RKO (cell line): ENCODE results near the gene BRMS1.
"Not testable (repeated sequence)": the region's sequence is repeated elsewhere in the genome, so short reads cannot be mapped to it uniquely, and the experiment has no call there.

ENCODE experiments used
- DNase-seq: peaks from one replicate; pipeline ENCODE4 v3.0.0-alpha.2; 2016; ENCODE audit warnings: low spot score

The BRMS1 gene

DNA sequence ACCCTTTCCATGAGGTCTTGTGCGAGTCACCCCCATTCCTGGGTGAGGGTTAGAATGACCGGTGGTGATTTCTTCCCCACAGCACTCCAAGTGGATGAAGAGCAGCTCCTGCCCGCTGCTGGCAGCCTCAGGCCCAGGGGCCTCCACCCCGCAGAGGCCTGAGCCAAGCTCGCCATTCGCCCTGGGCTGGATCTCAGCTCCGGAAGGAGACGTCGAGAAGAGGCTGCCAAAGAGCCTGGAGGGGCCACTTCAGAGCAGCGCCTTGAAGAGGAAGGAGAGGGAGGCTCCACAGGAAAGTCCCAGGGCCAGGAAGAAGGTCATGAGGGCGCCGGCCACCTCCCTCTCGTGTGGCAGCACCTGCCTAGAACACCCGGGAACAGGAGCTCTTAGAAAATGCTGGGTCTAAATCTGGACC is 18.3 kb upstream of the BRMS1 start:
- DNase-seq = no peak

DNA sequence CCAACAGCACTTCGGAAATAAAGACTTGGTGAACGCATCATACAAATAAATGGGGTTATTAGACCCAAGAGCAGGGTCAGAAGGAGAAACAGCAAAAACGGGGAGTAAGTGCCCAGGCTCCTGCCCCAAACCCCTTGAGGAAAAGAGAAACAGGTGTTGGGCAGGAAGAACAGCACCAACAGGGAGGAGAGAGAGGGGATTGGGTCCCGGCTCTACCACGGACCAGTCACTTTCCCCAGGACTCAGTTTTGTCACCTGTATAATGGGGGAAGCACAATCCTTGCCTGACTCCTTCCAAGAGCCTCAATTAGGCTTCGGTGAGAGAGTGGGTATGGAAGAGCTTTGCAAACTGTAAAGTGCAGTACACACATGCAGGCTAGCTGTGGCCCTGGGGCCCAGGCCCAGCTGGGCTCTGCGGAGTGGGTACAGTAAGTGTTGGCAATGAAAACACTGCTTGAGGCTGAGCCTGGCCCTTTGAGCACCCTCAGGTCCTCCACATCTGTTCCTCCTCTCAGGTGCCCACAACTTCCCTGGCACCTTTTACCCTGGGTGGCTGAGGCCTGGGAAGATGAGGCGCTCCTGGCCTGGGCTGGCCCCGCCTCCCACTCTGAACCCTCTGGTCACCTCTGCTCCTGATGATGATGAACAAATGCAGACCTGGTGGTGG is 17.7 kb upstream of the BRMS1 start:
- DNase-seq = no peak

DNA sequence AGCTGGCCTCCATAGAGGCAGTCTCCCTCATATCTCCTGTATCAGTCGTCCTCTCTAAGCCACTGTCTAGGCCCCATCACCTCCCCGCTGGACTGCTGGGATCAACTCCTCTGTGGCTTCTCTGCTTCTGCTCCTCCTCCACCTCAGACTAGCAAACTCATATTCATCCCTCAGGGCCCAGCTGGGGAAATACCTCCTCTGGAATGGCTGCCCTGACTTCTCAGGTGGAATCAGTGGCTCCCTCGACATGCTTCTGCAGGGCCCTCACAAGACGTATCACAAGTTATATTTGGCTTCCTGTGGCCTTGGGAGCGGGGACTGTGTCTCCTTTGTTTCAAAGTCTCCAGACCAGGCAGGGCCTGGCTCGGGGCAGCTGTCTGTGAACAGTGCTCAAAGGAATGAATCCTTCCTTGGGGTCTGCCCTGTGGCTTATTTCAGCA is 16.6 kb upstream of the BRMS1 start:
- DNase-seq = no peak

DNA sequence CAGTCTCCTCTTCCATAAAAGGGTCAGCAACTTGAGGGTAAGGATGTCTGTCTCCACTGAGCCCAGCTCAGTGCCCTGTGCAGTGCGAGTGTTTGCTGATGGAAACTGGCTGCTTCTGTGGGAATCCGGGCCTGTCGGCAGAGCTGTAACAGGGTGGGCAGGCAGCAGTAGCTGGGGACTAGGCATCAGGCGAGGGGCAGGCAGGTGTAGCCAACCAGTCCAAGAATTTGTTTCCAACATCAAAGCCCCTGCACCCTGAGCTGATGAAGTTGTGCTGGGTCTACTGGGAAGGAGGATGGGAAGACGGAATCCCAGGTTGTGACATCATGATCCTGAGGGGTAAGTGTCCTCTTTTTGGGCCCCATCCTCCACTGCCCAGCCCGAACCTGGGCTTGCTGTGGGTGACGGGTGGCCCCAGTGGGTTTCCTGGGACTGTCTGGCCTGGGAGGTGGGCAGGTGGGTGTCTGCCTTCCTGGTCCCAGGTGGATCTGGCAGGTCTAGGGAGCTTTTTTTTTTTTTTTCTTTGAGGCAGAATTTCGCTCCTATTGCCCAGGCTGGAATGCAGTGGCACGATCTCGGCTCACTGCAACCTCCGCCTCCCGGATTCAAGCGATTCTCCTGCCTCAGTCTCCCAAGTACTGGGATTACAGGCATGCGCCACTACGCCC is 15.6 kb upstream of the BRMS1 start:
- DNase-seq = no peak

DNA sequence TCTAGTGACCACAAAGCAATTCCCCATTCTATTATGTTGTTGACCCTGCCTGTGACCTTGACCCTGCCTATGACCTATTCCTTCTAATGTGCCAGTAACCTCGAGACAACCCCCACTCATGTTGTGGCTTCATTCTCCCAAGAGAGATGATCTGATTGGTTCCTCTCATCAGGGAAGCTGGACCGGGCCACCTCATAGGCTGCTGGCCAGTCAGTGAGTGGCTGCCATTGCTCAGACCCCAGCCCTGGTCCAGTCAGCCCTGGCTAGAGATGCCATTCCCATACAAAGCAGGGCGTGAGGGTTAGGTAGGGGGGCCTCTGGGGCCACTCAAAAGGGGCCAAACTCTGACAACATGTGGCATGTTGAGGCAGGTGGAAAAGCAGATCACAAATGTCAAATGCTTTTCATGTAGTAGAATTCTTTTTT is 14.8 kb upstream of the BRMS1 start:
- no peak for DNase-seq

DNA sequence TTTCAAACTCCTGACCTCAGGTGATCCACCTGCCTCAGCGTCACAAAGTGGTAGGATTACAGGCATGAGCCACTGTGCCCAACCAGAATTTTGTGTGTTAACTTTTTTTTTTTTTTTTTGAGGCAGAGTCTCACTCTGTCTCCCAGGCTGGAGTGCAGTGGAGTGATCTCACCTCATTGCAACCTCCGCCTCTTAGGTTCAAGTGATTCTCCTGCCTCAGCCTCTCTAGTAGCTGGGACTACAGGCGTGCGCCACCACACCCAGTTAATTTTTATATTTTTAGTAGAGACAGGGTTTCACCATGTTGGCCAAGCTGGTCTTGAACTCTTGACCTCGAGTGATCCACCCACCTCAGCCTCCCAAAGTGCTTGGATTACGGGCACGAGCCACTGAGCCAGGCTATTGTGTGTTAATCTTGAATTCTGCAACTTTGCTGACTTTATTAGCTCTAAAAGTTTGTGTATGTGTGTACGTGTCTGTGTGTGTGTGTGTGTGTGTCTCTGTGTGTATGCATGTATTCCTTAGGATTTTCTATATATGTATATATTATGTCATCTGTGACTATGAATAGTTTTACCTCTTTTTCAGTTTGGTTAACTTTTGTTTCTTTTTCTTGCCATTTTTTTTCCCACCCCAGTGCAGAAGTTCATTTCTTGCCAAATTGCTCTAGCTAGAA is 5.8 kb upstream of the BRMS1 start:
- DNase-seq = not testable (repeated sequence)

DNA sequence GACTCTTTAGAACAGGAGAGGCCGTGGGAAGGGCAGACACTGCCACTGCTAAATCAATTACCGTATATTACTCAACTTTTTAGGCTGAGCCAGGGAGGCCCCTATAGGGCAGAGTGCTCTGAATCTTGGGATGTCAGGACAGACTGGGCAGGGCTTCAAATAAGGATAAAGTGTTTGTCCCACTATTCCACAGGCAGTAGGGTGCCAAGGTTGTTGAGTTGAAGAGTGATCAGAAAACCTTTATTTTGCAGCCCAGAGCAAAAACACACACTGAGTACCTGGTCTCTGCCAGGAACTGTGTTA is 4.1 kb upstream of the BRMS1 start:
- no peak for DNase-seq

DNA sequence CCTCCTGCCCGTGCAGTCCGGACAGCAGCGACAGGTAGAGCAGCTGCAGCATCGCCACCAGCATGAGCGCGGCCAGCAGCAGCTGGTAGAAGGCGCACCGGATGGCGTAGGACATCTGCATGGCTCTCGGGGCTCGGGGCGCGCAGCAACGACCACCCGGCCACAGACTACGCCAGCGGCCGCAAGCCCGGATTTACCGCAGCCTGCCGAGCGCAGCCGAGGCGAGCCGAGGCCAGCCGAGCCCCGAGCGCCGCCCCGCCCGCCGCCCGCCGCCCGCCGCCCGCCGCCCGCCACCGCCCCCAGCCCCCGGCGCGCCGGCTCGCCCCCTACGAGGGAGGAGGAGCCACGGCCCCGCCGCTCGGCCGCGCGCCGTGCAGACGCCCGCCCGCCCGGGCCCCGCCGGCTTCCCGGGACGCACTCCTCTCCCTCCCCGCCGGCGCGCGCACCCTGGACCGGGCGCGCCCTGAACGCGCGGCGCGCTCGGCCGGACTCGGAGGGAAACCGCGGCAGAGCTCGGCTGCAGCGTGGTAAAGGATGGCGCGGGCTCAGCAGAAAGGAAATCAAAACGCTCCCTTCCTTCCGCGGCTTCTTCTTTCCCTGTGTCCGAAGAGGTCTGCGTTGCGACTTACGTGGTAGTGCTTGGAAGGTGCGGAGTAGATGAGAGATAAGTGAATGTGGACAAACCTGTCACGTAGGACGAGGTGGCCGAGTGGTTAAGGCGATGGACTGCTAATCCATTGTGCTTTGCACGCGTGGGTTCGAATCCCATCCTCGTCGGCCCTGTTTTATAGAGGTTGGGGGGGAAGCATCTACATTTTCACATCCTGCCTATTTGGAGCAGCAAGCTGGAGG is 2.7 kb upstream of the BRMS1 start, which contains the start of gene B4GAT1:
Gene B4GAT1, minus strand, starts transcription at position 205 of the 852 bp plus-strand sequence. Its CDS starts 84 bp downstream, at position 121.
- peak; percentile 84 for DNase-seq

DNA sequence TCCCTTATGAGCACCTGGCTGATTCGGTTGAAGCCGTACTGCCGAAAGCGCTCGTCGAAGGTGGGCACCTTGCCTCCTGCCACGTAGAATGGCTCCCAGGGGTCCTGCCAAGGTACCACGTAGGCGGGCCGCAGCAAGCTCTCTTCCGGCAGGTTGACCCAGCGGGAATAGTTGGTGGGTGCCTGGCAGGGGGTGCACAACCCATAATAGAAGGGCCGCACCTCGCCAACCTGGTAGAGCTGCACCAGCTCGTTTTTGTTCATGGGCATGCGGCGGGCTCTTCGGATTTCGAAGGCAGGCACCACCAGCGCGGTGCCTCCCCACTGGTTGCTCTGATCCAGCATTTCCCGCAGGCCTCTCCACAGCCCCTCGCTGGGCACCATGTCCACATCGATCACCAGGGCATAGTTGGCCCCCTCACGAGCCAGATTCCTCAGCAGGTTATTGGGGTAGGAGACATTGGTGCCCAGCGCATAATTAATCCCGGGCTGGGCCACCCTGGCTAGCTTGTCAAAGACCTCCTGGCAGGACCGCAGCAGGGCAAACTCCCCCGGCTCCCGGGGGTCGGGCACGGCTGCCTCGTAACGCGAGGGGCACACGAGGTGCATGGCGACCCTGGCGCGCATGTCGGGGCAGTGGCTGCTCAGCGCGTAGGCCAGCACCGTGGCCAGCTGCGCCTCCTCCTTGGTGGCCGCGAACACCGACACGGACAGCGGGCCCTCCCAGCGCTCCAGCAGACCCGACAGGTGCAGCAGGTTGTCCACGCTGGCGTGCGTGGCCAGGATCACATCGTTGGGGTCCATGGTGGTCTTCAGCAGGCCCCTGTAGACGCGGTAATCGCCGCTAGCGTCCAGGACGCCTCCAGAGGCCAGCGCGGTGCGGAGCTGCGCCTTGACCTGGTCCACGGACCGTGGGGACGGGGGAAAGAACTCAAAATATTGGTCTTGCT is 1.8 kb upstream of the BRMS1 start:
- DNase-seq = no peak

DNA sequence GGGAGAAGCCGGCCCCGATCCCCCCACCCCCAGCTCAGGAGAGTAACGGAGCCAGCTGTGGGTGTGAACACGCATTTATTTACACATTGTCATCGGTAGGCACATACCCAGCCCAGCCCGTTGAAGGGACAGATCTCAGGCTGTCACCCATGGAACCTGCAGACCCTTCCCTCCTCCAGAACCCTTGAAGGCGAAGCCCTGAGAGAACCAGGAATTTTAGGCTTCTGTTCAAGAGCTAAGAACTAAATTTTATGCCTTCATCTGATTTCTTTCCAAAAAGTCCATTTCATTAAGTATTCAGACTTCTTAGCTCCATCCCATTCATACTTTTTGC is 379 bp upstream of the BRMS1 start:
- DNase-seq = no peak

DNA sequence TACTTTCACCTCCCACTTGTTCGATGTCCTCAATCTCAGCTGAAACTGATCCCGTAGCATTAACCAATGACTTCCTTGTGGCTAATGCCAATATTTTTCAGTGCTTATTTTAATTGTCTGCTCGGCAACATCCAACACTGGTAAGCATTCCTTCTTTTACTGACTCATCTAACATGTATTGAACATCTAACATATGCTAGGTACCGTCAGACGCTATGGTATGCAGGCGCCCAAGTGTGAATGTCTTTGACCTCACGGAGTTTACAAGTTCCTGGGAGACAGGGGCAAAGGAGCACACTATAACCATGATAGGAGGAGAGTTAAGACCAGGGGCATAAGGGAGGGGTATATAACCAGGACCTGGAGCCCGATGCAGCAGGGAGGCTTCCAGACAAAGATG is 1.7 kb downstream of the BRMS1 start:
- DNase-seq = no peak

DNA sequence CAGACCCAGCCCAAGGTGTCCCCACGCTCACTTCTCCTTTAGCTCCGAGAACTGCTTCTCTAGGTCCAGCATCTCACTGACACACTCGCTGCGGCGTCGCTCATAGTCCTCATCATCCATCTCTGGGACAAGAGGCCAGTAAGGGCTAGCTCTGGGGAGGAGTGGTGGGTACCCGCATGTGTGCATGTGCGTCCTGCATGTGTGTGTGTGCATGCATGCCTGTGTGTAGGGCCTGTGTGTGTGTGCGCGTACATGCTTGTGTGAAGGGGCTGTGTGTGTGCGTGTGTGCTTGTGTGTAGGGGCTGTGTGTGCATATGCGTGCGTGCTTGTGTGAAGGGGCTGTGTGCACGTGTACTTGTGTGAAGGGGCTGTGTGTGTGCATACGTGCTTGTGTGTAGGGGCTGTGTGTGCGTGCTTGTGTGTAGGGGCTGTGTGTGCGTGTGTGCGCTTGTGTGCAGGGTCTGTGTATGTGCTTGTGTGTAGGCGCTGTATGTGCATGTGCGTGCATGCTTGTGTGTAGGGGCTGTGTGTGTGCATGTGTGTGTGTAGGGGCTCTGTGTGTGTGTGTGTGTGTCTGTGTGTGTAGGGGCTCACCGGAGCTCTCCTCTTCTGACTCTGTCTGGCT is 3.3 kb downstream of the BRMS1 start:
- DNase-seq = no peak

DNA sequence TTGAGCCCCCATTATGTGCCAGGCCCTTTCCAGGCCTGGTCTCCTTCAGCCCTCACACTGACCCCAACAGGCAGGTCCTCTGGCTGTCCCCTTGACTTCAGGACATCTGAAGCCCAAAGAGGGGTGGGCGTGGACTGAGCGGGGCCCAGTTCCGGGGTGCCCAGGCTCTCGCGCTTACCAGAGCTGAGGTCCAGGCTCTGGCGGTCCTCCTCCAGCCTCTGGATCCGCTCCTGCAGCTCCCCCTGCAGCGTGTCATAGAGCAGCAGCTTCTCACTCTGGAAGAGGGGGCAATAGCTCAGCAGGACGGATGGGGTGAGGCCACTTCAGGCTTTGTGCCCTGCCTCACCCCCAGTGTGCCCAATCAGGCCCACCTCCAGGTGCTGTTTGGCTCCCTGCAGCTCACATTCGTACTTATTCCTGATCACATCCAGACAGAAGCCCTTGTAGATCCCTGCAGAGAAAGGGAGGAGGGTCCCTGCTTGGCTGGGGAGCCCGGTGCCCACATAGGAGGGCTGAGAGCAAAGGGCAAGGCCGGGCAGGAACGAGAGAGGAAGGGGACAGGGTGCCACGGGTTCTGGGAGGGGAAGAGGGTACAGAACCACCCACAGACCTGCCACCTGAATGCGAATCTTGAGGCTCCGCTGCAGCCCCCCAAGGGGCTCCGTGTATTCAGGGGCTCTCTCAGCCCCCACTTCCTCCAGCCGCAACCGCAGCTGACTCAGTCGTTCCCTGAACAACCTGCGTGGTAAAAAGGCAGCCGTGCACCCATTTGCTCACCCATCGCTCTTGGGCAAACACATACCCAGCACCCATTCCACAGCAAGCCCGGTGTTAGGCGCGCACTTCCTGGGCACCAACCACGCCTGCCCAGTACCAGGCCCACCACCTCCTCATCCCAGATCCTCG is 4.1 kb downstream of the BRMS1 start:
- no peak for DNase-seq

DNA sequence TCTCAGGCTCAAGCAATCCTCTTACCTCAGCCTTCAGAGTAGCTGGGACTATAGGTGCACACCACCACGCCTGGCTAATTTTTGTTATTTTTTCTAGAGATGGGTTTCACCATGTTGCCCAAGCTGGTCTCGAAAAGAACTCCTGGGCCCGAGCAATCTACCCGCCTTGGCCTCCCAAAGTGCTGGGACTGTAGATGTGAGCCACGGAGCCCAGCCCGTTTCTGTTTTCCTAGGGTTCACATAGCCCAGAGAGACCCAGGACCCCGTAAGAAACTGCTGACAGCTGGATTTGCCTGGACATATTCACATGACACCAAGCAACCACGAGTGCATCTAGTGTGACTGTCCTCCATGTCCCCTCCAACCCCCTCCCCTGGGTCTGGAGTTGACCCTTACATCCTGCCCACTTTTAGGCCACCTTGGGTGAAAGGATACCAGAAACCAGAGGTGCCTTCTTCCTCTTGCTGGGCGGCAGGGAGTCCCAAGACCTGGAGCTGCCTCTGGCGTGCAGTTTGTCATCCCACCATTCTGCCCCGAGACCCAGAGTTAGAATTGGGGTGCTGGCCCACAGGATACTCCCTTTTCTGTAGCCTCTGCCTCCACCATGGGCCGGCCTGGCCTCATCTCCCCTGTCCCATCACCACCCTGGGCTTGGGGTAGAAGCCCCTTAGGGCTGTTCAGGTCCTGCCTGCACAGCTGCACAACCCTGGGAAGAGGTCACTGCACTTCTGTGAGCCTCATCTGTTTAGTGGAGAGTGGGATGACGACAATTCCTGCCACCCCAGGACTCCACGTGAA is 5.0 kb downstream of the BRMS1 start:
- no peak for DNase-seq

DNA sequence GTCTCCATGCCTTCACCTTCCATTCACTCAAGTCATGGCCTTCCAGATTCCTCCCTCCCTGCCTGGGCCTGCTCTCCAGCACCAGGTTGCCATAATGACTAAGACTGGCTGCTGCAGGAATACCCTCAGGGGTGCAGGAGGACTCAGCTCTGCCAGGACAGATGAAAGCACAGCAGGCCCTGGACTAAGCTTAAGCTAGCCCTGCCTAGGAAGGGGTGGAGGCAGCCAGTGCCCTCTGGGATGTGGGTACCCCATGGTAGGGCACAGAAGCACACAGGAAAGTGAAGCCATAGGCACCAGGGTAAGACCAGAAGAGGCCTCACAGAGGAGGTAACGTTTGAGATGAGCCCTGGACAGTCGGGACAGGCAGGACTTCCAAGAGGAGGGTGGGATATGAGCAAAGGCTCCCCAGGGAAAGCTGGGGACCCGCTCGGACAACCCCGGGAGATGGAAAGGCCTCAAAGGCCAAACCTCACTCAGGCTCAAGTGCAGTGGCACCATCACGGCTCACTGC is 5.7 kb downstream of the BRMS1 start:
- no peak for DNase-seq

DNA sequence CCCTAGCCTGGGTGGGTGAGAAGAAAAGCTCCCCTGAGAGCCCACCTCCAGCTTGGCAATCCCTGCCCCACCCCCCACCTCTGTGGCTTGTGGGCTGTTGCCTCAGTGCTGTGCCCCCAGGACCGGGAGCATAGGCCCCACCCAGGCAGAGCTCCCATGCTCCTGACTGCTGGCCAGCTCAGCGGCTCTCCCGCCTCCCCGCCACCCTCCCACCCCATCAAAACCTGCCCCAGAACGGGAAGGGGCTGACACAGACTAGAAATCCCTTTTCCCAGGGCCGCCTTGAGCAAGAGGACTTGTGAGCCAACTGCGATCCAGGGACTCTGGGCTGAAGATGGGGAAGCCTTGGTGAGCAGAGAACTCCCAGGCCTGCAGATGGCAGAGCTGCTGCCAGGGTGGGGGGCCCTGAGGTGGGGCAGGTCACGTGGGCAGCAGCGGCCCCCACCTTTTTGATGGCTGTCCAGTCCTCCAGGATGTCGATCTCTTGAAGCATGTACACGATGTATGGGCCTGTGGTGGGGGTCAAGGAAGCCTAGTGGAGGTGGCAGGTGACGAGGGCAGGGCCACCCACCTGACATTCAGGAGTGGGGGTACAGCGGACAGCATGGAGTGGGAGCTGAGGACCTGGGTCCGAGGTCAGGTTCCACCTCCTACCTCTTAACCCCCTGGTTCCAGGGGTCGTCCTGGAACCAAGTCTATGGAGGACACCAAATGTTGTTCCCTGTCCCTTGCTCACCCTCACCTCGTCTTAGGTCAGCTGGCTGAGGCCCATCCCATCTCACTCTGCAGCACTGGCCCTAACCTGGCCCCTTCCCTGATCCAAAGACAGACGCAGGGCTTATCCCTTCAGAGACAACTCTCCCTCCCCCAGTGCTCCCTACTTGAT is 6.4 kb downstream of the BRMS1 start:
- DNase-seq = no peak

DNA sequence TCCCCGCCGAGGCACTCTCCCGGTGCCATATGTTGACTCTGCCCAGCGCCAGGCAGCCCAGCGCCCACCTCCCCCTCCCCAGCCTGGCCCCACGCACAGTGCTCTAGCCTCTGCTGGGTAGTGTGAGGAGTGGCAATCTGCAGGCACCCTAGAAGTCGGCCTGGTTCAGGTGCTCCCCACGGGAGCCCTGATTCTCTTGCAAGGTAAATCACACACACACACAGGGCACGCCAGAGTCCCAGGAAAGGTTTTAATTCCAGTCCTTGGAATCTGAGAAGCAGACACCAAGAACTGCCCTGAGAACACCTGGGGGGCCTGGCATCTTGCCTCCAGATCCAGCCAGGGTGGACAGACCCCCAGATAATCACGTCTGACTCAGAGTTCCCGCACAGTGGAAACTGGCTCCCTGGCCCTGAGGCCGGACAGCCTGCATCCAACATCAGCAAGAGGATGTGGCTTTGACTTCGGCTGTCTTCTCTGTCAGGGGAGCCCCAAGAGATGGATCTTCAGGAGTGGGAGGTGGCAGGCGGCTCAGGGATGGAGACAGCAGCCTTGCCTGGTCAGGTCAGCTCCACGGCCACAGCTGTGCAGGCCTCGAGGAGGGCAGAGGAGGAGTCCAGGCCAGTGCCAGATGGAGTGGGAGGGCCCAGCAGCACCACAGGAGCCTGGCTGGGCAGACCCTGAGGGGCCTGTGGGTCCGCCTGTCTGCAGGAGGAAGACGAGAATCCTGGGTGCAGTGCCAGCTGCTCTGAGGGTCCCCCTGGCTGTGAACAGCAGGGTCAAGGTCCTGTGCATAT is 7.6 kb downstream of the BRMS1 start:
- DNase-seq = no peak
